Activated naive CD4-positive, alpha-beta T cell treated with anti-CD3 and anti-CD28 coated beads, Interleukin-2, amount 10 ng/mL, durations not matched to agents 7 days and 5 days (primary cell): ENCODE results near the gene PNCK.
"Not testable (repeated sequence)": the region's sequence is repeated elsewhere in the genome, so short reads cannot be mapped to it uniquely, and the experiment has no call there.

Experiments
- CTCF ChIA-PET: fragments of 350-600 bp; sonication (Branson Sonifier 250); formaldehyde crosslinking; loops from one replicate; lab custom pipeline; 2021; ENCODE audit warnings: antibody characterized with exemption; lab: Charles Lee
- DNase-seq: peaks from one replicate; pipeline ENCODE4 v3.0.0-alpha.2; 2020
- H3K27ac Mint-ChIP-seq: one replicate; pipeline ENCODE4 v1.8.0; 2021; ENCODE audit warnings: mild to moderate bottlenecking, moderate library complexity, mixed read lengths
- H3K27me3 Mint-ChIP-seq: one replicate; pipeline ENCODE4 v1.8.0; 2021; ENCODE audit warnings: mild to moderate bottlenecking, mixed read lengths
- H3K36me3 Mint-ChIP-seq: one replicate; pipeline ENCODE4 v1.8.0; 2021; ENCODE audit warnings: mixed read lengths
- H3K4me1 Mint-ChIP-seq: one replicate; pipeline ENCODE4 v1.8.0; 2021; ENCODE audit warnings: mixed read lengths
- H3K4me3 Mint-ChIP-seq: one replicate; pipeline ENCODE4 v1.8.0; 2021; ENCODE audit warnings: mild to moderate bottlenecking, moderate library complexity, mixed read lengths
- H3K9me3 Mint-ChIP-seq: one replicate; pipeline ENCODE4 v1.8.0; 2021; ENCODE audit warnings: mixed read lengths

Gene PNCK

DNA sequence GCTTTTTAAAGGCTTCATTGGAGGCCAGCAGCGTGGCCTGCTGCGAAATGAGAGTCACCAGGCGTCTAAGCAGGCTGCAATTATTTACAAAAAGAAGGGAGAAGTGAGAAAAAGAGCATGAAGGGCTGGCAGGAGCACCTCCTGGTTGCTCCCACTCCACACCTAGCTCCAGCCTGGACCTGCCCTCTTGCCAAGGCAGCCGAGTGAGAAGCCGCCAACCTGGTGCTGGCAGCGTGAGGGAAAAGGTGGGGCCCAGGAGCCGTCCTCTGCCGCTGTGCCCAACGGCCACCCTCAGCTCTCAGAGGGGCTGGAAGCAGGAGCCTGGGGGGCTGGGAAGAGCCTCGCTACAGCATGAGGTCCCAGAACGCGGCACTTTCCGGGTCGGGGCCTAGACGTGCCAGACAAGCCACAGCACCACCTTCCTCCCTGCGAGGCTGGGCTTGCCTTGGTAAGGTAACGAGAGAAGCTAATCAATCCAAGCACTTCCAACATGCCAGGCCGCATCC, 30.5 kb upstream of the PNCK start:
- no peaks in the 10 kb centered on the region for H3K9me3 Mint-ChIP-seq
- no peaks in the 10 kb centered on the region for H3K27me3 Mint-ChIP-seq
- H3K4me3 Mint-ChIP-seq = no peak overlapping the region
- no peak overlapping the region for H3K27ac Mint-ChIP-seq
- H3K36me3 Mint-ChIP-seq = peaks cover 7% of the 10 kb centered on the region
- DNase-seq = no peak
- H3K4me1 Mint-ChIP-seq = peaks cover 8% of the 10 kb centered on the region
- CTCF ChIA-PET = interaction anchor here (1.2 kb wide), 1 partner anchor 17 kb away, joined by 4 read pairs; the partner anchor contains the start of gene SLC6A8

DNA sequence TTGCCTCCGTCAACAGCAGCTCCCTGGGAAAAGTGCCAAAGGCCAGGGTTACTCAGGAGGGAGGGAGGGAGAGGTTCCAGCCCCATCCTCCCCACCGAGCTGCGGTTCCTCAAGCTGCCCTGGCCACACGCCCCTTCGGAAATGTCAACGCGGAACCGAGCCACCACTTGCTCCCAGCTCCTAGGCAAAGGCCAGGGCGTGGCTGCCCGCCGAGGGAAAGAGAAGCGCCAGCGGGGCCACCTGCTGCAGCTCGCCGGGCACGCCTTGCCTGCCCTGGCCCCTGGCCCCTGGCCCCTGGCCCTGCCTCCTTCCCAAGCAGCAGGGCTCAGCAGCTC, 29.4 kb upstream of the PNCK start:
- H3K4me1 Mint-ChIP-seq = no peaks in the 10 kb centered on the region
- CTCF ChIA-PET = interaction anchor here (1.2 kb wide), 1 partner anchor 16 kb away, joined by 4 read pairs; the partner anchor contains the start of gene SLC6A8
- H3K27me3 Mint-ChIP-seq = no peaks in the 10 kb centered on the region
- H3K9me3 Mint-ChIP-seq = no peaks in the 10 kb centered on the region
- peaks cover 8% of the 10 kb centered on the region for H3K36me3 Mint-ChIP-seq
- no peak overlapping the region for H3K4me3 Mint-ChIP-seq
- no peak for DNase-seq
- no peak overlapping the region for H3K27ac Mint-ChIP-seq

DNA sequence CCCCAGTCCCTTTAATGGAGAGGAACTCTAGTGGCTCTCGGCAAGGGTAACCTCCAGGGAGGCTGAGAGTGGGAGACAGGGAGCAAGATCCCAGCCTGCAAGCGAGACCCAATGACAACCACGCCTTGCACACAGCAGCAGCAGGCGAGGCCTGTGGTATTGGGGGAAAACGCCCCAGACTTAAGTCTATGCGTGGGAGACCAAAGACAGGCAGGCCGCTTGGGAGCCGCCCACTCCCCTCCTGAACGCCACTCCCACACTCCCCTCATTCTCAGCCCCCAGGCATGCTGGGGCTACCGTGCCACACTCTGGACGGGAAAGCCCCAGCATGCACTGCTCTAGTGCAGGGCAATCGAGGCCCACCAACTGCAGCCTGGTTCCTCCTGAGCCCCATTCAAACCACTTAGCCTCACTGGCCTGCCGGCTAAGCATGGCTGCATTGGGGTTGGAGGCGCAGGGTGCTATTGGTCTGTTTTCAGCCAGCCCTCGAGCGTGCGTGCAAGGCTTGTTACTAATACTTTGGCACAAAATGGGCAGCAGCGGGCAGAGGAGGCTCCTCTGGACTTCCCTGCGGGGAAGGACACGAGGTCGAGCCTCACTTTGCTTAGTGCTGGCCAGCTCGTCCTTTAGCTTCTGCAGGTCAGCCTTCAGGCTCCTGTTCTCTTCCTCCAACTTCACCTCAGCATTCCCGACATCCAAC, 28.9 kb upstream of the PNCK start:
- CTCF ChIA-PET = interaction anchor here (1.2 kb wide), 1 partner anchor 15 kb away, joined by 4 read pairs; the partner anchor contains the start of gene SLC6A8
- H3K4me3 Mint-ChIP-seq = no peak overlapping the region
- no peak overlapping the region for H3K27ac Mint-ChIP-seq
- peaks cover 8% of the 10 kb centered on the region for H3K36me3 Mint-ChIP-seq
- no peak for DNase-seq
- H3K27me3 Mint-ChIP-seq = no peaks in the 10 kb centered on the region
- H3K4me1 Mint-ChIP-seq = no peaks in the 10 kb centered on the region
- H3K9me3 Mint-ChIP-seq = no peaks in the 10 kb centered on the region

DNA sequence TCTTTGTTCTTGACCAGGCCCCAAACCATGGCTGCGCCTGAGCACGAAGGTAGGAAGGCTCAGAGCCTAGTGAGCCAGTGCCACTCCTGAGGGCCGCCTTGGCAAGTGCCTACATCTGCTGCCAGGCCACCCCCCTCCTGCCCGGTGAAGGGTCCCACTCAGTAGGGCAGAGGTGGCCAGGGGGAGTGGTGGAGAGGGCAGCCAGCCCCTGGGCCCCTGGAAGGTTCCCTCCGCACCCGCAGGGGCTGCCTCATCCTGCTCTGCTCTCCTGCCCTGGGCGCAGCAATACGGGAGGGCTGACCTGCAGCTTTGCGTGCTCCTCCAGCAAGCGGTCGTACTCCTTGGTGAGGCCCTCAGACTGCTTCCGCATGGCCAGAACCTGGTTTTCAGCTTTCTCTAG, 28.1 kb upstream of the PNCK start:
- H3K9me3 Mint-ChIP-seq = no peaks in the 10 kb centered on the region
- H3K4me1 Mint-ChIP-seq = no peaks in the 10 kb centered on the region
- CTCF ChIA-PET = no interaction called here
- no peak overlapping the region for H3K27ac Mint-ChIP-seq
- DNase-seq = no peak
- no peak overlapping the region for H3K4me3 Mint-ChIP-seq
- no peaks in the 10 kb centered on the region for H3K27me3 Mint-ChIP-seq
- peaks cover 12% of the 10 kb centered on the region for H3K36me3 Mint-ChIP-seq

DNA sequence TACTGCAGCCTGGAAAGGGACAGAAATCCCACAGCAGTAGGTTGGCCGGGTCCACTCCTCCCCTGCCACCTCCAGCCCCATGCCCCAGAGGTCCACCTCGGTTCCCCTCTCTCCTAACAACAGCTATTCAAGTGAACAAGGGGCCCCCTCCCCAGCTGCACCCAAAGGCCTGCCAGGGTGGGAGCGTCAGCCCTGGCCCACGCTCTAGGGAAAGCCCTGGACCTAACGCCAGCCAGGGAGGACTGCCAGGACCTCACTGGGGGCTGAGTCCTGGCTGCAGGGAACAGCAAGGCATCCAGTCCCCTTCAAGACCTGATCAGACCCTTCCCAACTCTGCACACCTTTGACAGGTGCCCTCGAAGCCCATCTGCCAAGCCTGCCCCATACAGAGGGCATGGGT, 27.4 kb upstream of the PNCK start:
- Mint-ChIP-seq H3K4me3 (no peak overlapping the region), H3K4me1 (no peaks in the 10 kb centered on the region)

DNA sequence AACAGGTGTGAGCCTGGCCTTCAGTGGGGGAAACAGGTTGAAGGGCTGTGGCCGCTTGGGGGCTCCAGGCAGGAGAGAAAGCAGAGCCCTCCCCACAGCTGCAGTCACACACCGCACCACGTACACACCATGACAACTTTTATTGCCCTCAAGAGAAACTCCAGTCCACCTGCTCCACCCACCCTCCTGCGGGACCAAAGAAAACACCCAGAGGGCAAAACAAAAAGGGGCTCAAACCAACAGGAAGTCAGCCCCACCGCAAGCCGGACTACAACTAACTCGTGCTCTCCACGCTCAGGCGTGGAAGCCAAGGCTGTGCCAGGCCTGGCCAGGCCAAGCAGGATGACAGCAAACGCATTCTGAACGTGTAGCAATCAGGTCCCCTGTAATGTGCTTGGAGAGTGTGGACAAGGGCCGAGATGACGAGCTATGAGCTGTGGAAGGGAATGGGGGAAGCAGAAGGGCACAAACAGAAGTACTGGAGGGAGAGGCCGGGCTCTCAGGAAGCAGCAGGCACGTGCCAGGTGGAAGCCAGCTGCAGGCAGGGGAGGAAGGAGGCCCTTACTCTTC, 26.8 kb upstream of the PNCK start:
- peaks cover 12% of the 10 kb centered on the region for H3K36me3 Mint-ChIP-seq
- no peaks in the 10 kb centered on the region for H3K27me3 Mint-ChIP-seq
- H3K4me3 Mint-ChIP-seq = no peak overlapping the region
- CTCF ChIA-PET = no interaction called here
- no peak overlapping the region for H3K27ac Mint-ChIP-seq
- no peaks in the 10 kb centered on the region for H3K9me3 Mint-ChIP-seq
- no peaks in the 10 kb centered on the region for H3K4me1 Mint-ChIP-seq
- DNase-seq = no peak

More for the DNA sequence above, 27.4 kb upstream of the PNCK start:
- CTCF ChIA-PET = interaction anchor here (0.6 kb wide), 1 partner anchor 267 kb away, joined by 3 read pairs; no protein-coding TSS in a partner anchor
- peaks cover 12% of the 10 kb centered on the region for H3K36me3 Mint-ChIP-seq
- no peaks in the 10 kb centered on the region for H3K9me3 Mint-ChIP-seq
- H3K27ac Mint-ChIP-seq = no peak overlapping the region
- no peak for DNase-seq
- H3K27me3 Mint-ChIP-seq = no peaks in the 10 kb centered on the region

DNA sequence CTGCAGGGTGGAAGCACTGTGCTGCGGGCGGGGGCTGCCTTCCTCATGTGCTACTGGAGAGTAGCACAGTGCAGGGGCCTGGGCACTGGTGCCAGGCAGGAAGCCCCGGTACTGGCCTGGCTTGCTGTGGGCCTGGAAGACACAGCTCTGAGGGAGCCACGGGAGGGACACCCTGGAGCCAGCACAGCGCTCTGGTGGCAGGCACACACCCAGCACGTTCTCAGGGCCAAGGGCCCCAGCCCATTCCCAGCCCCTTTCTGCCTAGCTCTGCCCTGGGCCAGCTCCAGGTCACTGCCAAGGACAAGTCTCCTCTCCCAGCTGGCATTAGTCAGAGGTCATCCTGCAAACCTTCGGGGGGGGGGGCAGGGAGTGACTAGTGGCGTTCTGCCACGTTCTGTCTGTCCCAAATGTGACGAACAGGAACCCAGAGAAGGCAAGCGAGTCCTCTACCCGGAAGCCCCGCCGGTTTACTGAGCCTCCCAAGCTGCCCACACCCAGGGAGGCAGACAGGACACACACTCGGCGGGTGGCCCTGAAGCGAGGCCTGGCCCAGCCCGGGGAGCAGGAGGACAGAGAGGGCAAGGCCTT, 26.3 kb upstream of the PNCK start:
- CTCF ChIA-PET, H3K27ac Mint-ChIP-seq, DNase-seq, H3K27me3 Mint-ChIP-seq, H3K9me3 Mint-ChIP-seq, H3K4me1 Mint-ChIP-seq, H3K4me3 Mint-ChIP-seq: not testable (repeated sequence)
- H3K36me3 Mint-ChIP-seq = peaks cover 11% of the 10 kb centered on the region

DNA sequence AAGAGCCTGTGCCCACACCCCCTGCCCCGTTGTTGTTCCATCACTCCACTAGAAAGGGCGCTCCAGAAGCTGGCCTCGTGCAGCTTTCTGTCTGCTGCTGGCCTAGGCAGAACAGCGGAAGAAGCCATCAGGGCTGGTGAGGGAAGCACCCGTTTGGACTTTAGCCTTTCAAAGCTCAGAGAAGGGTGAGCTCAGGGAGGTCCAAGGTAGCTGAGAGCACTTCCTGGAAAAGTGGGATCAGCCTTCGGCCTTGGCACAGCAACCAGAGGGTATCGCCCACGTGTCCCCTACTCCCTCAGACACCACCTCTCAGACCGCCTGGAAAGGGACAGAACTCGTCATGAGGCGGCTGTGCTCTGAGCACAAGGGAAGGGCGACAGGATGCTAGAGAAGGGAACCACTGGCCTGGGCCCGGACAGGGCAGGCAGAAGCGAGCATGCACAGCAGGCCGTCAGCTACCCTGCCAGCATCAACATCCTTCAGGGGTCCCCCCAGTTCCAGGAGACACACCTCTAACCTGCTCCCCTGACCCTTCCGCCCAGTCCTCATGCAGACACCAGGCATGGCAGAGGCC, 25.7 kb upstream of the PNCK start:
- H3K27ac Mint-ChIP-seq, H3K4me3 Mint-ChIP-seq, DNase-seq, CTCF ChIA-PET, H3K36me3 Mint-ChIP-seq, H3K9me3 Mint-ChIP-seq, H3K27me3 Mint-ChIP-seq, H3K4me1 Mint-ChIP-seq: not testable (repeated sequence)

DNA sequence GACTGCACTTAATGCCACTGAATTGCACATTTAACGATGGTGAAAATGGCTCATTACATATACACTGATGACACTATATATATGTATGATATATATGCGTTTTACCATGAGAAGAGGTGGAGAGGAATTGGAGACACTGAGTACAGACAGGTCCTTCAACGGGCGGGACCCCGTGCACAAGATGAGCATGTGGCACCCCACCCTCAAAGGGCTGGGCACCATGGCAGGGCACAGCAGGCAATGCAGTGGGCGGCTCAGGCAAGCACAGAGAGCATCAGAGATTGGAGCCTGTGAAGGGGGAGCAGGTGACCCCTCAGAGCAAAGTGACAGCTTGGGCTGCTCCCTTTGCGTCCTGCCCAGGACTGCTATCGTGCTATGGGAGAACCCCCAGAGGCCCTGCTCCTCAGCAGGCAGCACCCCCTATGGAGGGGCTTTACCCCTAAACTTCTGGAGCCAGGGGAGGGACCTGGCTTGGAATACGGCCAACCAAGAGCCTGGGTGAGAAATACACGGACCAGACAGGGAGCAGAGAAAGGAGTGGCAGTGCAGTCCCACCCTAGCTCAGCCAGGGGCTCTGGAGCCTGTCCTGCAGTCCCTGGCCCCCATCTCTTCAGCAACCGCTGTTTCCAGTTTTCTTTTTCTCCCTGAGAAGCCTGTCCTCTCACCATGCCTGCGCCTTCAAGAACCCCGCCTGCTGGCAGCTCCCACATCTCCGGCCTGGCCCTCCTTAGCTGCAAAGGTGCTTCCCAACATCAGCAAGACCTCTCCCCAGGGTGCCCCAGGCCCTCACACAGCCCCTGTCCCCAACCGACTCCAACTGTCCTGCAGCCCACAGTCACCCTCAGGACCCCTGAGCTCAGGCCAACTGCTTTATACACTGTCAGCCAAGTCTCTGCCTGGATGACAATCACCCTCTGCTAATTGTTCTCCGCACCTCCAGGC, 24.6 kb upstream of the PNCK start:
- Mint-ChIP-seq H3K4me3 (no peak overlapping the region), H3K36me3 (peaks cover 8% of the 10 kb centered on the region), H3K4me1 (no peaks in the 10 kb centered on the region), H3K9me3 (no peaks in the 10 kb centered on the region), H3K27ac (no peak overlapping the region), H3K27me3 (no peaks in the 10 kb centered on the region)
- no peak for DNase-seq
- CTCF ChIA-PET = no interaction called here

DNA sequence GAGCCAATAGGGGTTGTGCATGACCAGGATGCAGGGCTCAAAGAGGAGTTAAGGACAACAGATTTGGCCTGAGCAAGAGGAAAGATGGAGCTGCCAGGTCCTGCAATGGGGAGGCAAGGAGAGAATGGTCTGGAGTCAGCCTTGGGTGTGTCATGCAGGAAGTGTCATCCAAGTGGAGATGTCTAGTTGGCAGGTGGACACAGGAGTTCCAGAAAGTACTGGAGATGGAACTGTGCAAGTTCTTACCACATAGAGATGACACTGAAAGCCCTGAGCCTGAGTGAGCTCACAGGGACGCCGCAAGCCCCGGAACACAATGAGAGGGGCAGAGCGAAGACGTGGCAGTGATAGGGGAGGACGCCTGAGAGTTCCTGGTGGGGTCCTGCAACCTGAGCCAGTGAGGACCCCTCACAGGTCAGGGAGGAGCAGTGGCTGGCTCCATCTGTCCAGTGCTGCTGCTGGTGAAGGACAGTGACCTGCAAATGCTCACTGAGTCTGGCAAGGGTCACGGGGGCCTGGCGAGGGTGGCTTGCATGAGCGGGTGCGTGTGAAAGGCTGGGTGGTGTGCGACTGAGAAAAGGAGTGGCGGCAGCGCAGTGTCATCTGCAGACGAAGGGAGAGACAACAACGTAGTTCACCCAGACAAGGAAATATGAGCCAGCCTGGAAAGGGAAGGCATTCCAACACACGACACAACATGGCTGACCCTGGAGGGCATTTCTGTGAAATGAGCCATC, 23.5 kb upstream of the PNCK start:
- H3K27me3 Mint-ChIP-seq, CTCF ChIA-PET, H3K4me3 Mint-ChIP-seq, H3K27ac Mint-ChIP-seq, DNase-seq, H3K9me3 Mint-ChIP-seq, H3K36me3 Mint-ChIP-seq, H3K4me1 Mint-ChIP-seq: not testable (repeated sequence)

DNA sequence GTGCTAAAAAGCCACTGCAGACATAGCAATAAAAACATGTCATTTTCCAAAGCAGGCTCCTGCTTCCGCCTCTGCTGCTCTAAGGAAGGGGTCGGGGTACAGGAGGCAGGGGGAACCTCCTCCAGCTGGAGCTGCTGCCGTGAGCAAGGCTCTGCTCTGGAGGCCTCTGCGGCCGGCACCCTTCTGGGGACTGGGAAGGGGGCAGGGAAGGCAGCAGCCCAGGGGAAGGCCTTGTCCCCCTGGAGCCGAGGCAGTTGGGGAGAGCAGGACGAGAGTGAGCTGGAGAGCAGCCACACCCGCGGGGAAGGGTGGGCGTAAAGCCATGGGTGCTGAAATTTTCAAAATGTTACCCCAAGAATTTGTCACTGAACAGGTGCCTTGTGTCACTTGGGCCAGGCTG, 22.9 kb upstream of the PNCK start:
- H3K9me3 Mint-ChIP-seq, H3K4me3 Mint-ChIP-seq, H3K27ac Mint-ChIP-seq, CTCF ChIA-PET, H3K4me1 Mint-ChIP-seq, H3K36me3 Mint-ChIP-seq, H3K27me3 Mint-ChIP-seq, DNase-seq: not testable (repeated sequence)

DNA sequence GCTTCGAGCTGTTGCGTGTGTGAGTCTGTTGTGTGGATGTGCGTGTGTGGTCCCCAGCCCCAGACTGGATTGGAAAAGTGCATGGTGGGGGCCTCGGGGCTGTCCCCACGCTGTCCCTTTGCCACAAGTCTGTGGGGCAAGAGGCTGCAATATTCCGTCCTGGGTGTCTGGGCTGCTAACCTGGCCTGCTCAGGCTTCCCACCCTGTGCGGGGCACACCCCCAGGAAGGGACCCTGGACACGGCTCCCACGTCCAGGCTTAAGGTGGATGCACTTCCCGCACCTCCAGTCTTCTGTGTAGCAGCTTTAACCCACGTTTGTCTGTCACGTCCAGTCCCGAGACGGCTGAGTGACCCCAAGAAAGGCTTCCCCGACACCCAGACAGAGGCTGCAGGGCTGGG, 22.5 kb upstream of the PNCK start:
- Mint-ChIP-seq H3K27me3 (peaks cover 3% of the 10 kb centered on the region), H3K4me3 (no peak overlapping the region), H3K36me3 (peaks cover 8% of the 10 kb centered on the region), H3K9me3 (no peaks in the 10 kb centered on the region), H3K4me1 (no peaks in the 10 kb centered on the region), H3K27ac (no peak overlapping the region)
- CTCF ChIA-PET = no interaction called here
- no peak for DNase-seq

DNA sequence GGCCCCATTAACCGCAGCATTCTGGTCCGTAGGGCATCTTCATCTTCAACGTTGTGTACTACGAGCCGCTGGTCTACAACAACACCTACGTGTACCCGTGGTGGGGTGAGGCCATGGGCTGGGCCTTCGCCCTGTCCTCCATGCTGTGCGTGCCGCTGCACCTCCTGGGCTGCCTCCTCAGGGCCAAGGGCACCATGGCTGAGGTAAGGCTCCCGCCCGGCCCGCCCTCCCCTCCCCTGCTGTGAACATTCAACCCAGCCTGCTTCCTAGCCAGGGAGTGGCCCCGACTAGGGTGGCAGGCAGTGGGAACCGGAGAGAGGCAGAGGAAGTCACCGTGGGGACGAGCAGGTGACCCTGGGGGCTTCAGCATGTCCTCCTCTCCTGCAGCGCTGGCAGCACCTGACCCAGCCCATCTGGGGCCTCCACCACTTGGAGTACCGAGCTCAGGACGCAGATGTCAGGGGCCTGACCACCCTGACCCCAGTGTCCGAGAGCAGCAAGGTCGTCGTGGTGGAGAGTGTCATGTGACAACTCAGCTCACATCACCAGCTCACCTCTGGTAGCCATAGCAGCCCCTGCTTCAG, 21.2 kb upstream of the PNCK start:
- CTCF ChIA-PET = no interaction called here
- H3K27me3 Mint-ChIP-seq = peaks cover 17% of the 10 kb centered on the region
- no peak for DNase-seq
- no peak overlapping the region for H3K27ac Mint-ChIP-seq
- peaks cover 8% of the 10 kb centered on the region for H3K36me3 Mint-ChIP-seq
- no peak overlapping the region for H3K4me3 Mint-ChIP-seq
- H3K4me1 Mint-ChIP-seq = no peaks in the 10 kb centered on the region
- no peaks in the 10 kb centered on the region for H3K9me3 Mint-ChIP-seq
